IMR-90 (cell line): ENCODE measurements around the gene EFNA5. TPM values are rescaled to one million over a fixed set of nuclear protein-coding genes. Genes with fewer than 3 reads are reported as not detected.

ENCODE experiments used
- ATAC-seq: fragments of 200-7000 bp; cut with Tn5 transposase; 2 replicates; pipeline ENCODE4 v1.9.1; 2020; ENCODE audit warnings: low read depth, mild to moderate bottlenecking, moderate library complexity
- BruUV-seq: library from RNA; stranded (reverse); fragments of 400-500 nt; replicated peaks from 2 replicates; lab custom pipeline; 2021; lab: Mats Ljungman, UMichigan
- CTCF ChIA-PET: fragments of 300-600 bp; formaldehyde crosslinking; extraction: SDS; loops from one replicate; lab custom pipeline; 2021; ENCODE audit warnings: antibody characterized with exemption; lab: Yijun Ruan, JAX
- POLR2A ChIA-PET: fragments of 300-600 bp; sonication (Branson Sonifier 250); formaldehyde crosslinking; loops from one replicate; lab custom pipeline; 2022; ENCODE audit warnings: antibody characterized with exemption; ENCODE audit not compliant: unreplicated experiment; lab: Charles Lee
- DNase-seq: peaks from one replicate; pipeline ENCODE4 v3.0.0; 2013
- H2AFZ ChIP-seq: replicated peaks from 2 replicates; pipeline ENCODE3; 2013; ENCODE audit warnings: low read length, mild to moderate bottlenecking; ENCODE audit not compliant: poor library complexity
- H2AK5ac ChIP-seq: 2 replicates; pipeline ENCODE4 v1.6.1; 2013; ENCODE audit warnings: low read depth, low read length, inconsistent platforms
- H2AK9ac ChIP-seq: replicated peaks from 2 replicates; pipeline ENCODE3; 2013; ENCODE audit warnings: mild to moderate bottlenecking, low read depth, low read length, moderate library complexity; ENCODE audit not compliant: poor library complexity
- H2BK120ac ChIP-seq: 2 replicates; pipeline ENCODE4 v1.6.1; 2013; ENCODE audit warnings: low read depth, low read length, inconsistent platforms
- H2BK15ac ChIP-seq: 3 replicates; pipeline ENCODE4 v1.6.1; 2013; ENCODE audit warnings: low read depth, low read length, inconsistent platforms
- H2BK20ac ChIP-seq: 2 replicates; pipeline ENCODE4 v1.6.1; 2013; ENCODE audit warnings: low read depth, mild to moderate bottlenecking, inconsistent platforms, low read length, moderate library complexity
- H2BK5ac ChIP-seq: 2 replicates; pipeline ENCODE4 v1.6.1; 2013; ENCODE audit warnings: mild to moderate bottlenecking, low read depth, low read length, inconsistent platforms; ENCODE audit not compliant: poor library complexity, severe bottlenecking
- H3K14ac ChIP-seq: replicated peaks from 2 replicates; pipeline ENCODE4 v1.6.1; 2013; ENCODE audit warnings: low read depth, low read length, inconsistent platforms
- H3K18ac ChIP-seq: 2 replicates; pipeline ENCODE4 v1.6.1; 2013; ENCODE audit warnings: low read depth, low read length, control low read depth
- H3K23ac ChIP-seq: 2 replicates; pipeline ENCODE4 v1.6.1; 2013; ENCODE audit warnings: low read depth, low read length, inconsistent platforms
- H3K27ac ChIP-seq: 2 replicates; pipeline ENCODE4 v1.5.1; 2013; ENCODE audit warnings: mild to moderate bottlenecking, control low read depth, low read length; ENCODE audit not compliant: insufficient read depth
- H3K27me3 ChIP-seq: 2 replicates; pipeline ENCODE4 v1.6.1; 2013; ENCODE audit warnings: low read length; ENCODE audit not compliant: control insufficient read depth, insufficient read depth
- H3K36me3 ChIP-seq: 2 replicates; pipeline ENCODE4 v1.6.1; 2013; ENCODE audit warnings: low read length, mixed read lengths; ENCODE audit not compliant: control insufficient read depth, insufficient read depth
- H3K4ac ChIP-seq: 2 replicates; pipeline ENCODE4 v1.6.1; 2013; ENCODE audit warnings: low read depth, low read length, inconsistent platforms
- H3K4me1 ChIP-seq: 2 replicates; pipeline ENCODE4 v1.6.1; 2013; ENCODE audit warnings: low read length, mixed read lengths; ENCODE audit not compliant: control insufficient read depth, insufficient read depth
- H3K4me2 ChIP-seq: 2 replicates; pipeline ENCODE4 v1.6.1; 2013; ENCODE audit warnings: low read depth, mild to moderate bottlenecking, control low read depth, low read length, moderate library complexity
- H3K4me3 ChIP-seq: 2 replicates; pipeline ENCODE4 v1.5.1; 2013; ENCODE audit warnings: low read depth, mild to moderate bottlenecking, control low read depth, low read length, moderate library complexity; ENCODE audit not compliant: insufficient read depth
- H3K56ac ChIP-seq: 2 replicates; pipeline ENCODE4 v1.6.1; 2013; ENCODE audit warnings: low read length, inconsistent platforms; ENCODE audit not compliant: insufficient read depth; ENCODE audit errors: extremely low read depth
- H3K79me1 ChIP-seq, 2 experiments: 2 replicates each; pipeline ENCODE4 v1.6.1; 2013; ENCODE audit warnings: low read length in 2 of 2, inconsistent platforms in 1 of 2, low read depth in 1 of 2
- H3K9ac ChIP-seq: 2 replicates; pipeline ENCODE4 v1.6.1; 2013; ENCODE audit warnings: low read depth, low read length, control low read depth
- H3K9me1 ChIP-seq: 2 replicates; pipeline ENCODE4 v1.6.1; 2013; ENCODE audit warnings: low read length, inconsistent platforms; ENCODE audit not compliant: insufficient read depth
- H3K9me3 ChIP-seq: 2 replicates; pipeline ENCODE4 v1.6.1; 2013; ENCODE audit warnings: low read length; ENCODE audit not compliant: control insufficient read depth, insufficient read depth
- H4K20me1 ChIP-seq: 2 replicates; pipeline ENCODE4 v1.6.1; 2013; ENCODE audit warnings: low read length, inconsistent platforms; ENCODE audit not compliant: insufficient read depth
- H4K5ac ChIP-seq: 2 replicates; pipeline ENCODE4 v1.6.1; 2013; ENCODE audit warnings: mild to moderate bottlenecking, low read depth, low read length, control low read depth
- H4K8ac ChIP-seq, 2 experiments: 2 replicates each; pipeline ENCODE4 v1.6.1; 2013; ENCODE audit warnings: low read depth in 2 of 2, low read length in 2 of 2, control low read depth in 1 of 2, inconsistent platforms in 1 of 2
- H4K91ac ChIP-seq: 2 replicates; pipeline ENCODE4 v1.6.1; 2013; ENCODE audit warnings: low read depth, low read length, inconsistent platforms; ENCODE audit not compliant: insufficient read depth
- BHLHE40 ChIP-seq: fragments of 150-350 bp; IDR thresholded peaks from 2 replicates; pipeline ENCODE4 v1.6.1; 2016; ENCODE audit warnings: mild to moderate bottlenecking, low read depth, low read length
- CEBPB ChIP-seq: IDR thresholded peaks from 2 replicates; pipeline ENCODE4 v1.6.1; 2012; ENCODE audit warnings: low read depth, low read length, improper control_type of control experiment
- CHD1 ChIP-seq: IDR thresholded peaks from 2 replicates; pipeline ENCODE4 v1.6.1; 2012; ENCODE audit warnings: low read depth, low read length, improper control_type of control experiment
- FOS ChIP-seq: fragments of 150-350 bp; IDR thresholded peaks from 2 replicates; pipeline ENCODE4 v1.6.1; 2016; ENCODE audit warnings: low read depth, low read length
- MAFK ChIP-seq: IDR thresholded peaks from 2 replicates; pipeline ENCODE4 v1.6.1; 2012; ENCODE audit warnings: low read depth, low read length, improper control_type of control experiment
- MAZ ChIP-seq: IDR thresholded peaks from 2 replicates; pipeline ENCODE4 v1.6.1; 2012; ENCODE audit warnings: low read depth, mild to moderate bottlenecking, low read length, improper control_type of control experiment, moderate library complexity, borderline replicate concordance
- MXI1 ChIP-seq: IDR thresholded peaks from 2 replicates; pipeline ENCODE4 v1.6.1; 2012; ENCODE audit warnings: low read depth, mild to moderate bottlenecking, low read length, moderate library complexity, borderline replicate concordance
- NFE2L2 ChIP-seq: fragments of 150-350 bp; IDR thresholded peaks from 2 replicates; pipeline ENCODE4 v1.6.1; 2016; ENCODE audit warnings: low read depth, mild to moderate bottlenecking, low read length
- POLR2A ChIP-seq: IDR thresholded peaks from 2 replicates; pipeline ENCODE4 v1.6.1; 2012; ENCODE audit warnings: mild to moderate bottlenecking, low read depth, low read length
- RAD21 ChIP-seq: IDR thresholded peaks from 2 replicates; pipeline ENCODE4 v1.6.1; 2012; ENCODE audit warnings: low read length, improper control_type of control experiment
- RFX5 ChIP-seq: IDR thresholded peaks from 2 replicates; pipeline ENCODE4 v1.8.0; 2012; ENCODE audit warnings: low read depth, mild to moderate bottlenecking, low read length, moderate library complexity
- SMC3 ChIP-seq: fragments of 150-350 bp; IDR thresholded peaks from 2 replicates; pipeline ENCODE4 v1.6.1; 2016; ENCODE audit warnings: low read depth, mild to moderate bottlenecking, antibody characterized with exemption, low read length, moderate library complexity
- USF2 ChIP-seq: fragments of 150-350 bp; IDR thresholded peaks from 2 replicates; pipeline ENCODE4 v1.6.1; 2017; ENCODE audit warnings: mild to moderate bottlenecking, antibody characterized with exemption, low read length, low read depth
- WGBS, 2 experiments: methylation state at CpG; one replicate each; pipeline versions ENCODE4 v1.1.5 to v1.1.7; 2013; ENCODE audit warnings: missing lambda C conversion rate in 2 of 2; ENCODE audit not compliant: insufficient read length in 1 of 2; ENCODE audit errors: extremely low coverage in 2 of 2; 5-methylcytosine and 5-hydroxymethylcytosine counted together
- dilution Hi-C: fragments of 300-500 bp; cut with HindIII; formaldehyde crosslinking; loops from one replicate; pipeline ENCODE4 v1.14.3; 2018; ENCODE audit warnings: low sequenced_read_pairs; ENCODE audit not compliant: unreplicated experiment
- in situ Hi-C: fragments of 300-500 bp; cut with MboI; formaldehyde crosslinking; loops from 3 replicates; pipeline ENCODE4 v1.14.3; 2019; ENCODE audit warnings: low sequenced_read_pairs, inconsistent platforms, mixed read lengths
- intact Hi-C: fragments of 100-400 bp; cut with micrococcal nuclease; formaldehyde crosslinking; loops from 2 replicates; pipeline ENCODE4 v1.10.0; 2022
- polyA plus RNA-seq, 3 experiments: library from polyadenylated mRNA; depleted of rRNA; stranded (reverse); fragments of >200 nt; gene quantifications; 2 replicates each; pipeline ENCODE4 v1.2.3, GENCODE V29; 2012; ENCODE audit warnings: low replicate concordance in 1 of 3
- total RNA-seq: library from RNA; depleted of rRNA; stranded (reverse); fragments of >200 nt; gene quantifications from 2 replicates; pipeline ENCODE4 v1.2.3, GENCODE V29; 2012
- TF ChIP-seq, protein P1 (sequence below): conservative IDR thresholded peaks from 2 replicates; pipeline ENCODE4 v1.5.1; 2012; ENCODE audit warnings: mild to moderate bottlenecking, low read depth, low read length, improper control_type of control experiment
- TF ChIP-seq, protein P2 (sequence below): fragments of 150-350 bp; IDR thresholded peaks from 2 replicates; pipeline ENCODE4 v1.6.1; 2016; ENCODE audit warnings: low read depth, mild to moderate bottlenecking, low read length, moderate library complexity, borderline replicate concordance

The EFNA5 gene
- total and polyA plus RNA-seq, 2 of the 4 experiments (the other 2 are of a cell fraction) = 1.5 to 1.6 TPM

GRCh38 chr5:107570805-107571531, 99.8 kb downstream of the EFNA5 start:
- H4K8ac ChIP-seq = no peak overlapping the region; a peak in 1 of 4 replicates
- no peak overlapping the region for H3K18ac ChIP-seq
- 0 out of 2 replicates have a peak overlapping the region, but pooled peaks have one; percentile 9 for H2BK120ac ChIP-seq
- H3K4me2 ChIP-seq = no peak overlapping the region
- H3K9me3 ChIP-seq = no peaks in the 10 kb centered on the region
- H3K4me1 ChIP-seq = 0 out of 2 replicates have a peak, but pooled peaks cover 3% of the 10 kb centered on the region
- CTCF ChIA-PET = interaction anchor here (0.6 to 2.6 kb wide), 4 partner anchors 9 to 443 kb away, joined by 3 to 20 read pairs (median 3); no protein-coding TSS in a partner anchor
- no peak overlapping the region for H2BK15ac ChIP-seq
- H3K79me1 ChIP-seq = peaks cover 0 to 4% of the 10 kb centered on the region in 2 experiments; a peak in 2 of 4 replicates
- no peak overlapping the region for H3K14ac ChIP-seq
- no peaks in the 10 kb centered on the region for H3K36me3 ChIP-seq
- POLR2A ChIA-PET = no interaction called here
- H3K27me3 ChIP-seq = no peaks in the 10 kb centered on the region
- no peak overlapping the region for H2AFZ ChIP-seq
- H3K23ac ChIP-seq = no peak overlapping the region
- intact Hi-C loops = loop anchor here (5.0 kb wide), 2 partner anchors 269 to 1304 kb away; no protein-coding TSS in a partner anchor
- no TSS peak for BruUV-seq
- no peak overlapping the region for H3K4me3 ChIP-seq
- H3K27ac ChIP-seq = no peak overlapping the region
- ATAC-seq (no peak), DNase-seq (no peak)
- H3K9ac ChIP-seq = no peak overlapping the region
- no peak overlapping the region for H3K4ac ChIP-seq
- dilution Hi-C loops = no loop called here
- H3K56ac ChIP-seq = no peak overlapping the region
- H2BK20ac ChIP-seq = no peak overlapping the region
- no peak overlapping the region for H2BK5ac ChIP-seq
- no peak overlapping the region for H4K5ac ChIP-seq
- H2AK5ac ChIP-seq = no peak overlapping the region
- H2AK9ac ChIP-seq = no peak overlapping the region
- in situ Hi-C loops = no loop called here
- 80% methylated on average over 3 of the region's 14 CpGs; no CpG with 5 or more reads in 1 of the 2 experiments for WGBS, 2 experiments
- peaks cover 3% of the 10 kb centered on the region; the same call in 1 of the 2 replicates for H3K9me1 ChIP-seq
- H4K91ac ChIP-seq = no peak overlapping the region
- H4K20me1 ChIP-seq = no peaks in the 10 kb centered on the region
- TF ChIP-seq POLR2A = no peak
- no peak for TF ChIP-seq NFE2L2
- no peak for TF ChIP-seq MAZ
- TF ChIP-seq SMC3 = no peak
- TF ChIP-seq MXI1 = no peak
- no peak for TF ChIP-seq RAD21
- no peak for TF ChIP-seq FOS
- TF ChIP-seq CEBPB = no peak
- TF ChIP-seq RFX5 = no peak
- no peak for TF ChIP-seq MAFK
- TF ChIP-seq USF2 = no peak
- TF ChIP-seq, protein P1, sequence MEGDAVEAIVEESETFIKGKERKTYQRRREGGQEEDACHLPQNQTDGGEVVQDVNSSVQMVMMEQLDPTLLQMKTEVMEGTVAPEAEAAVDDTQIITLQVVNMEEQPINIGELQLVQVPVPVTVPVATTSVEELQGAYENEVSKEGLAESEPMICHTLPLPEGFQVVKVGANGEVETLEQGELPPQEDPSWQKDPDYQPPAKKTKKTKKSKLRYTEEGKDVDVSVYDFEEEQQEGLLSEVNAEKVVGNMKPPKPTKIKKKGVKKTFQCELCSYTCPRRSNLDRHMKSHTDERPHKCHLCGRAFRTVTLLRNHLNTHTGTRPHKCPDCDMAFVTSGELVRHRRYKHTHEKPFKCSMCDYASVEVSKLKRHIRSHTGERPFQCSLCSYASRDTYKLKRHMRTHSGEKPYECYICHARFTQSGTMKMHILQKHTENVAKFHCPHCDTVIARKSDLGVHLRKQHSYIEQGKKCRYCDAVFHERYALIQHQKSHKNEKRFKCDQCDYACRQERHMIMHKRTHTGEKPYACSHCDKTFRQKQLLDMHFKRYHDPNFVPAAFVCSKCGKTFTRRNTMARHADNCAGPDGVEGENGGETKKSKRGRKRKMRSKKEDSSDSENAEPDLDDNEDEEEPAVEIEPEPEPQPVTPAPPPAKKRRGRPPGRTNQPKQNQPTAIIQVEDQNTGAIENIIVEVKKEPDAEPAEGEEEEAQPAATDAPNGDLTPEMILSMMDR = no peak
- no peak for TF ChIP-seq CHD1
- TF ChIP-seq BHLHE40 = no peak
- TF ChIP-seq, protein P2, sequence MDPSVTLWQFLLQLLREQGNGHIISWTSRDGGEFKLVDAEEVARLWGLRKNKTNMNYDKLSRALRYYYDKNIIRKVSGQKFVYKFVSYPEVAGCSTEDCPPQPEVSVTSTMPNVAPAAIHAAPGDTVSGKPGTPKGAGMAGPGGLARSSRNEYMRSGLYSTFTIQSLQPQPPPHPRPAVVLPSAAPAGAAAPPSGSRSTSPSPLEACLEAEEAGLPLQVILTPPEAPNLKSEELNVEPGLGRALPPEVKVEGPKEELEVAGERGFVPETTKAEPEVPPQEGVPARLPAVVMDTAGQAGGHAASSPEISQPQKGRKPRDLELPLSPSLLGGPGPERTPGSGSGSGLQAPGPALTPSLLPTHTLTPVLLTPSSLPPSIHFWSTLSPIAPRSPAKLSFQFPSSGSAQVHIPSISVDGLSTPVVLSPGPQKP = no peak
